Measurements from ENCODE around the gene DPM1. TPM values are rescaled to one million over a fixed set of nuclear protein-coding genes. Genes with fewer than 3 reads are reported as not detected.

The DPM1 gene
- total RNA-seq: 65.6 and 73.3 TPM in 2 replicates

DNA sequence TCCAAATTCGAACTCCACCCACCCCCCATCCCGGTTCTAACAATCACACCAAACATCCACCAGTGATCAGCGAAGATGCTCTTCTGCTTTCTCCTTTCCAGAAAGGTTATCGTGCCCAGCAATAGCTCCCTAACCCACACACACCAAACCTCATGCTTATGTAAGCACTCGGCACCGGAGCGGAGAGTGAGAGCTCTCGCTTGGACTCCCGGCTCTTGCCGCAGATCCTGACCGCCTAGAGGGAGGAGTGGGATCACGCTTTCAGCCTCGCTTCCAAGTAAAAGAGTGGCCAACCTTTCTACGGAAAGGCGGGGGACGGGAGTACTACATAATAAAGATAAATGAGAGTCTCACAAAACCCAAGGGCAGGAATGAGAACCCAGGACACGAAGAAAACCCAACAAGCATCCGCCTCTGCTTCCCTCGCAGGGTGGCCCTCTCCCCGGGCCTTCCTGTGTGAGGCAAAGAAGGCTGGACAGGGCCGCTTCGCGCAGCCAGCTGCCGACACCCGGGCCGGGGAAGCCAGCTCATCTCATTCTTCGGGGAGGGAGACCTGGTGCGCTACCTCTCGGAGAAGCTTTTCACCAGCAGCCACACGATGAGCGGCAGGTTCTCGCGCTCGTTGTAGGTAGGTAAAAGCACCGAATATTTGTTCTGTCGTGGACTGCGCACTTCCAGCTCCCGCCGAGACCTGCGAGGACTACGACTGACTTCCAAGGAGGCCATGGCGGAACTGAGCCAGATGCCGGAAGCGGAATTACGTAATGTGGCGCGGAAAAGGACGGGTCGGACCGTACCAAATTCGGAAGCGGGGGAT, at the start of gene DPM1:
DPM1 (minus strand) TSS at position 735 of the 817 bp plus-strand sequence; CDS start at position 726, 9 bp downstream.

DNA sequence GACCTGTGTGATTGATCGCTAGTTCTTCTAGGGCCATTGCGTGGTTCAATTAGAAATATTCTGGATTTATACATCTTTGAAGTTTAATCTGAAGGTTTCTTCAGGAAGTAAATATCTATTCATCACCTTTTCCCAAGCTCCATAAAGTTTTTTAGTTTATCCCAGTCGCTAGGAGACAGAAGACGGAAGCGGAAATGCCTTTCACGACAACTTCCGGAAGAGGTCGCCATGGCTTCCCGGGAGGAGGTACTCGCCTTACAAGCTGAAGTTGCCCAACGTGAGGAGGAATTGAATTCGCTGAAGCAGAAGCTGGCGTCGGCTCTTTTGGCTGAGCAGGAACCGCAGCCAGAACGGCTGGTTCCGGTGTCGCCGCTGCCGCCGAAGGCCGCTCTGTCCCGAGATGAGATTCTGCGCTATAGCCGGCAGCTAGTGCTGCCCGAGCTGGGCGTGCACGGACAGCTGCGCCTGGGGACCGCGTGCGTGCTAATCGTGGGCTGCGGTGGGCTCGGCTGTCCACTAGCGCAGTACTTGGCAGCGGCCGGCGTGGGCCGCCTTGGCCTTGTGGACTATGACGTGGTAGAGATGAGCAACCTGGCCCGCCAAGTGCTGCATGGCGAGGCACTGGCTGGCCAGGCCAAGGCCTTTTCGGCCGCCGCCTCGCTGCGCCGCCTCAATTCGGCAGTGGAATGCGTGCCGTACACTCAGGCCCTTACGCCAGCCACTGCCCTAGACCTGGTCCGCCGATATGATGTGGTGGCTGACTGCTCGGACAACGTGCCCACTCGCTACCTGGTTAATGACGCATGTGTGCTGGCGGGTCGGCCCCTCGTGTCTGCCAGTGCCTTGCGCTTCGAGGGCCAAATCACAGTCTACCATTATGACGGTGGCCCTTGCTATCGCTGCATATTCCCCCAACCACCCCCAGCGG, 547 bp upstream of the DPM1 start, which contains the start of gene MOCS3:
MOCS3 (plus strand) TSS at position 204 of the 928 bp plus-strand sequence; CDS start at position 229, 25 bp downstream.

DNA sequence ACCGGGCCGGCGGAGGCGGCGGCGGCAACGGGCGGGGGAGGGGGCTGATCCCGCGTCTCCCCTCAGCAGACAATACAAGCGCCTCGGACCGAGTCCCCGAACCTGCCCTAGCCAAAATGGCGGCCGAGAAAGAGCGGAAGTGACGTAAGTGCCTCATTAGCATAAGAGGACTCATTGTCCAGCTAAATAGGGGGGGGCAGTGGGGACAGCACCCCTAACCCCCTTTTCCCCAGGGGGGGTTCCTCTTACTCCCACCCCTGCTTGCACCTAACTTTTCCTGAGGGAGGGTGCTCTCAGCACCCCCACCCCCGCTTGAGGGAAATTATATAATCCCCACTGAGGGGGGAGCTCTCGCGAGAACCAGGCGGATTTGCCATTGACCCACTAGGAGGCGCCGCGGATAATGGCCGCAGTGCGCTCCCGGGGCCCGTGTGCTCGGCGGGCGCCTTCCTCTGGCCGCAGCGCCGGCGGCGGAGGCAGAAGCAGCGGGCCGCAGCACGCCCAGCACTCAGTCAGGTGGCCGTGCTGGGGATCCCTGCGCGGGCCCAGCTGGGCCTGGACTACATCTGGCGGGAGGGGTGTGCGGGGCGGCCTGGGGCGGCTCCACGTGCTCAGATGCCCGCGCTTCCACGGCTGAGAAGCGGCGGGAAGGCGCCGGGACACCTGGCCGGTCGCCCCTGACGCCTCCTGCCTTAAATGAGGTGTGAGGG, 26.9 kb downstream of the DPM1 start, which contains the start of gene ADNP:
ADNP (minus strand) TSS at position 132 of the 710 bp plus-strand sequence. CDS start 27,441 bp downstream, outside the sequence.

Other genes with a start within 250 kb of the DPM1 start
- 3.4 and 9.6 TPM in 2 replicates for gene PARD6B, start 227.0 kb downstream of the DPM1 start, total RNA-seq
- gene BCAS4, start 163.5 kb downstream of the DPM1 start, total RNA-seq: 7.0 and 17.5 TPM in 2 replicates
- 23.8 and 27.6 TPM in 2 replicates for gene ADNP, start 27.1 kb downstream of the DPM1 start, total RNA-seq
- 9.4 and 13.0 TPM in 2 replicates for gene MOCS3, start 286 bp upstream of the DPM1 start, total RNA-seq
- 24.9 and 61.6 TPM in 2 replicates for gene KCNG1, start 64.6 kb upstream of the DPM1 start, total RNA-seq